ENCODE data around the gene PCDHGA11. TPM values are rescaled to one million over a fixed set of nuclear protein-coding genes. Genes with fewer than 3 reads are reported as not detected.
"Not testable (repeated sequence)": the region's sequence is repeated elsewhere in the genome, so short reads cannot be mapped to it uniquely, and the experiment has no call there.

Gene PCDHGA11
- total RNA-seq, 1 experiment from 2014 or later, result 0.39 TPM

- H3K4me3 ChIP-seq (ENCODE audit: low read depth in 2 of 2, low read length in 2 of 2), result no peak overlapping the region
- DNase-seq (ENCODE audit: low read depth, low spot score) (no peak), ATAC-seq (no peak)
- no peaks in the 10 kb centered on the region for H3K4me1 ChIP-seq (ENCODE audit: control insufficient read depth, insufficient read depth, low read length)
- in situ Hi-C loops (cut with HindIII; ENCODE audit: low pct_unique_long_range_greater_than_20kb, low sequenced_read_pairs), result no loop called here
- H3K27ac ChIP-seq (ENCODE audit: low read length), result no peak overlapping the region
- intact Hi-C loops (cut with micrococcal nuclease; ENCODE audit: unreplicated experiment), result no loop called here
- POLR2A ChIA-PET, result no interaction called here
- H3K9me3 ChIP-seq (ENCODE audit: control insufficient read depth, insufficient read depth, low read depth, low read length), result no peaks in the 10 kb centered on the region; the same call in 1 of the 2 replicates
- H3K27me3 ChIP-seq (ENCODE audit: control insufficient read depth, insufficient read depth, low read length), result no peaks in the 10 kb centered on the region; the same call in 1 of the 2 replicates
- no TSS peak for BruUV-seq (replicated peaks)
- CTCF ChIA-PET, result no interaction called here
- H3K36me3 ChIP-seq (ENCODE audit: control insufficient read depth, insufficient read depth, low read length), result no peaks in the 10 kb centered on the region
- TF ChIP-seq REST (IDR thresholded peaks at IDR 0.05; ENCODE audit: insufficient read depth in 1 of 2, low read depth in 2 of 2, low read length in 1 of 2) (no peak), CTCF (IDR thresholded peaks at IDR 0.05) (no peak), TCF7L2 (IDR thresholded peaks at IDR 0.05; ENCODE audit: low read depth, low read length) (no peak), SIN3A (IDR thresholded peaks at IDR 0.05; ENCODE audit: borderline replicate concordance, insufficient read depth, low read depth, low read length) (no peak), POLR2AphosphoS5 (IDR thresholded peaks at IDR 0.05; ENCODE audit: low read depth, low read length) (no peak)
These were observed 27.6 kb upstream of the PCDHGA11 start for GRCh38 chr5:141393267-141393666.

GRCh38 chr5:141394401-141395187 is 26.3 kb upstream of the PCDHGA11 start:
- H3K4me1 ChIP-seq (ENCODE audit: control insufficient read depth, insufficient read depth, low read length); BruUV-seq (replicated peaks); H3K36me3 ChIP-seq (ENCODE audit: control insufficient read depth, insufficient read depth, low read length); H3K27me3 ChIP-seq (ENCODE audit: control insufficient read depth, insufficient read depth, low read length); ATAC-seq; DNase-seq (ENCODE audit: low read depth, low spot score); H3K4me3 ChIP-seq (ENCODE audit: low read depth in 2 of 2, low read length in 2 of 2); POLR2A ChIA-PET; H3K9me3 ChIP-seq (ENCODE audit: control insufficient read depth, insufficient read depth, low read depth, low read length); in situ Hi-C loops (cut with HindIII; ENCODE audit: low pct_unique_long_range_greater_than_20kb, low sequenced_read_pairs); intact Hi-C loops (cut with micrococcal nuclease; ENCODE audit: unreplicated experiment); CTCF ChIA-PET; H3K27ac ChIP-seq (ENCODE audit: low read length): not testable (repeated sequence)

All from Panc1 (cell line).